Gastrocnemius medialis (tissue), 4 donors: ENCODE results near the gene COX7C. TPM values are rescaled to one million over a fixed set of nuclear protein-coding genes. Genes with fewer than 3 reads are reported as not detected.
"Not testable (repeated sequence)": the region's sequence is repeated elsewhere in the genome, so short reads cannot be mapped to it uniquely, and the experiment has no call there.

Experiments used
- ATAC-seq, 2 donors: fragments of 150-250 bp; one replicate each; pipeline ENCODE4 v1.9.1; 2016
- DNase-seq, 2 donors: peaks; one replicate each; pipeline ENCODE4 v3.0.0-alpha.2; 2019
- H3K27ac ChIP-seq, 4 donors: fragments of 200-600 bp; sonication (generic); 1 replicate in 1 of 4; 2 replicates in 3 of 4; pipeline ENCODE4 v1.5.1; 2016 to 2018; ENCODE audit warnings: mild to moderate bottlenecking in 2 of 4, moderate library complexity in 1 of 4
- H3K27me3 ChIP-seq, 3 donors: fragments of 200-600 bp; sonication (generic) in 2 of 3; 1 replicate in 1 of 3; 2 replicates in 2 of 3; pipeline versions ENCODE4 v1.5.1 to v1.6.0; 2016 to 2019; ENCODE audit warnings: mild to moderate bottlenecking in 1 of 3, moderate library complexity in 1 of 3
- H3K36me3 ChIP-seq, 2 donors: fragments of 200-600 bp; sonication (generic) in 1 of 2; one replicate each; pipeline ENCODE4 v1.5.1; 2017 to 2018
- H3K4me1 ChIP-seq, 2 donors: fragments of 200-600 bp; sonication (generic) in 1 of 2; one replicate each; pipeline ENCODE4 v1.5.1; 2016 to 2017; ENCODE audit warnings: mild to moderate bottlenecking in 2 of 2
- H3K4me3 ChIP-seq, 4 donors: fragments of 200-600 bp; sonication (generic) in 3 of 4; 1 replicate in 1 of 4; 2 replicates in 3 of 4; pipeline ENCODE4 v1.5.1; 2016 to 2019; ENCODE audit warnings: mild to moderate bottlenecking in 2 of 4
- H3K9me3 ChIP-seq, 3 donors: fragments of 200-600 bp; sonication (generic) in 2 of 3; 1 replicate in 1 of 3; 2 replicates in 2 of 3; pipeline ENCODE4 v1.5.1; 2016 to 2019
- POLR2A ChIP-seq, 2 donors: fragments of 450-650 bp; IDR thresholded peaks; one replicate each; pipeline ENCODE4 v1.6.1; 2017; ENCODE audit warnings: antibody characterized with exemption in 2 of 2, mild to moderate bottlenecking in 2 of 2, moderate library complexity in 2 of 2
- in situ Hi-C, 4 donors: fragments of 200-750 bp; cut with MboI; loops; one replicate each; pipeline versions ENCODE4 v1.15.0 to v1.8.0; 2017; ENCODE audit warnings: low sequenced_read_pairs in 4 of 4
- intact Hi-C: fragments of 100-400 bp; cut with DNase I; formaldehyde crosslinking; loops from one replicate; pipeline ENCODE4 v1.15.1; 2023; ENCODE audit warnings: low total_unique reads
- total RNA-seq, 4 donors: library from RNA; depleted of rRNA; stranded (reverse); fragments of >200 nt; gene quantifications; one replicate each; pipeline versions ENCODE4 v1.1.0 to v1.2.3, GENCODE V29; 2016
- TF ChIP-seq, protein P1 (sequence below), 5 experiments: fragments of 450-650 bp in 3 of 5; fragments of 200-600 bp in 2 of 5; sonication (generic) in 2 of 5; IDR thresholded peaks in 4 of 5; conservative IDR thresholded peaks in 1 of 5; 1 replicate in 4 of 5; 2 replicates in 1 of 5; pipeline ENCODE4 v1.5.1; 2016 to 2019; ENCODE audit warnings: antibody characterized with exemption in 5 of 5, mild to moderate bottlenecking in 3 of 5, moderate library complexity in 3 of 5

The COX7C gene
- total RNA-seq, 4 donors from 2014 or later, result 728 to 902 (median 817) TPM

GRCh38 chr5:86640998-86641397 lies 23.3 kb downstream of the COX7C start:
- no peak for TF ChIP-seq POLR2A (IDR thresholded peaks at IDR 0.05)
- TF ChIP-seq, protein P1, sequence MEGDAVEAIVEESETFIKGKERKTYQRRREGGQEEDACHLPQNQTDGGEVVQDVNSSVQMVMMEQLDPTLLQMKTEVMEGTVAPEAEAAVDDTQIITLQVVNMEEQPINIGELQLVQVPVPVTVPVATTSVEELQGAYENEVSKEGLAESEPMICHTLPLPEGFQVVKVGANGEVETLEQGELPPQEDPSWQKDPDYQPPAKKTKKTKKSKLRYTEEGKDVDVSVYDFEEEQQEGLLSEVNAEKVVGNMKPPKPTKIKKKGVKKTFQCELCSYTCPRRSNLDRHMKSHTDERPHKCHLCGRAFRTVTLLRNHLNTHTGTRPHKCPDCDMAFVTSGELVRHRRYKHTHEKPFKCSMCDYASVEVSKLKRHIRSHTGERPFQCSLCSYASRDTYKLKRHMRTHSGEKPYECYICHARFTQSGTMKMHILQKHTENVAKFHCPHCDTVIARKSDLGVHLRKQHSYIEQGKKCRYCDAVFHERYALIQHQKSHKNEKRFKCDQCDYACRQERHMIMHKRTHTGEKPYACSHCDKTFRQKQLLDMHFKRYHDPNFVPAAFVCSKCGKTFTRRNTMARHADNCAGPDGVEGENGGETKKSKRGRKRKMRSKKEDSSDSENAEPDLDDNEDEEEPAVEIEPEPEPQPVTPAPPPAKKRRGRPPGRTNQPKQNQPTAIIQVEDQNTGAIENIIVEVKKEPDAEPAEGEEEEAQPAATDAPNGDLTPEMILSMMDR (IDR thresholded peaks at IDR 0.05 in 4 of 5, conservative IDR thresholded peaks at IDR 0.05 in 1 of 5), result no peak
- Histone ChIP-seq H3K27ac (no peak overlapping the region), H3K4me3 (no peak overlapping the region), H3K27me3 (no peaks in the 10 kb centered on the region), H3K4me1 (no peaks in the 10 kb centered on the region), H3K36me3 (no peaks in the 10 kb centered on the region), H3K9me3 (no peaks in the 10 kb centered on the region)
- ATAC-seq (no peak), DNase-seq (no peak)
- intact Hi-C loops, result no loop called here
- in situ Hi-C loops, result no loop called here

GRCh38 chr5:86644843-86645242 lies 27.1 kb downstream of the COX7C start:
- intact Hi-C loops, result no loop called here
- Histone ChIP-seq H3K27me3 (no peaks in the 10 kb centered on the region), H3K36me3 (no peaks in the 10 kb centered on the region), H3K4me3 (no peak overlapping the region), H3K27ac (no peak overlapping the region), H3K9me3 (no peaks in the 10 kb centered on the region), H3K4me1 (no peaks in the 10 kb centered on the region)
- ATAC-seq (no peak), DNase-seq (no peak)
- in situ Hi-C loops, result no loop called here
- no peak for TF ChIP-seq POLR2A (IDR thresholded peaks at IDR 0.05)
- TF ChIP-seq, protein P1 (IDR thresholded peaks at IDR 0.05 in 4 of 5, conservative IDR thresholded peaks at IDR 0.05 in 1 of 5), result no peak

DNA sequence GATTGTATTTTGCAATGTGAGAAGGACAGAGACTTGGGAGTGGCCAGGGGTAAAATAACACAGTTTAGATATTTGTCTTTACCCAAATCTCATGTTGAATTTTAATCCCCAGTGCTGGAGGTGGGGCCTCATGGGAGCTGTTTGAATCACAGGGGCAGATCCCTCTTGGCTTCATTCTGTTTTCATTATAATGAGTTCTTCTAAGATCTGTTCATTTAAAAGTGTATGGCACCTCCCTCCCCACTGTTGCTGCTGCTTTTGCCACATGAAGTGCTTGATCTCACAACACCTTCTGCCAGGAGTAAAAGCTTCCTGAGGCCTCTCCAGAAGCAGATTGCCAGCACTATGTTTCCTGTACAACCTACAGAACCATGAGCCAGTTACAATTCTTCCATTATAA lies 28.1 kb downstream of the COX7C start:
- in situ Hi-C loops, result no loop called here
- DNase-seq, result no peak
- Histone ChIP-seq H3K4me1 (no peaks in the 10 kb centered on the region), H3K9me3 (no peaks in the 10 kb centered on the region), H3K36me3 (no peaks in the 10 kb centered on the region), H3K4me3 (no peak overlapping the region), H3K27ac (no peak overlapping the region), H3K27me3 (no peaks in the 10 kb centered on the region)
- no peak for TF ChIP-seq POLR2A (IDR thresholded peaks at IDR 0.05)
- TF ChIP-seq, protein P1 (IDR thresholded peaks at IDR 0.05 in 4 of 5, conservative IDR thresholded peaks at IDR 0.05 in 1 of 5), result no peak
- no peak for ATAC-seq
- intact Hi-C loops, result no loop called here

DNA sequence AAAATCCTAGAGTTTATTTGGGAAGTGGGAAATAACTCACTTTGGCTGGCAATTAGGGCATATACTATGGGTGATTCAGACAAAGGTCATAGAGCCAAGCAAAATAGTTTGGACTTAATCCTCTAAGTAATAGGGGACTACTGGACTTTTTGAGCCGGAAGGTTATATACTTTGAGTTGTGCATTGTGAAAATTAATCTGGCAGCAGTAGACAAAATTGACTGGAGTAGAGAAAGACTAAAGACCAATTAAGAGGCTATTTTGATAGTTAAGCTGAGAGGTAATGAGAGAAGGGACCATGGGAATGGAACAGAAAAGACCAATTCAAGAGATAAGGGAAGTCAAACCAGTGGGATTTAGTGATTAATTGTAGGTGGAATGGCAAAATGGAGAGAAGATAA lies 28.9 kb downstream of the COX7C start:
- Histone ChIP-seq H3K27ac (no peak overlapping the region), H3K27me3 (no peaks in the 10 kb centered on the region), H3K9me3 (no peaks in the 10 kb centered on the region), H3K4me3 (no peak overlapping the region), H3K4me1 (no peaks in the 10 kb centered on the region), H3K36me3 (no peaks in the 10 kb centered on the region)
- DNase-seq, result no peak
- TF ChIP-seq POLR2A (IDR thresholded peaks at IDR 0.05), result no peak
- TF ChIP-seq, protein P1 (IDR thresholded peaks at IDR 0.05 in 4 of 5, conservative IDR thresholded peaks at IDR 0.05 in 1 of 5), result no peak
- intact Hi-C loops, result no loop called here
- ATAC-seq, result no peak
- in situ Hi-C loops, result no loop called here

- H3K4me3 ChIP-seq, result no peak overlapping the region
- no peaks in the 10 kb centered on the region for H3K9me3 ChIP-seq
- no peak overlapping the region for H3K27ac ChIP-seq
- DNase-seq, result no peak
- no peak for ATAC-seq
- no peaks in the 10 kb centered on the region for H3K27me3 ChIP-seq
- intact Hi-C loops (no loop called here), in situ Hi-C loops (no loop called here)
- no peaks in the 10 kb centered on the region for H3K4me1 ChIP-seq
- TF ChIP-seq POLR2A (IDR thresholded peaks at IDR 0.05), result no peak
- H3K36me3 ChIP-seq, result no peaks in the 10 kb centered on the region
These were observed 32.2 kb downstream of the COX7C start for GRCh38 chr5:86649832-86650505.

DNA sequence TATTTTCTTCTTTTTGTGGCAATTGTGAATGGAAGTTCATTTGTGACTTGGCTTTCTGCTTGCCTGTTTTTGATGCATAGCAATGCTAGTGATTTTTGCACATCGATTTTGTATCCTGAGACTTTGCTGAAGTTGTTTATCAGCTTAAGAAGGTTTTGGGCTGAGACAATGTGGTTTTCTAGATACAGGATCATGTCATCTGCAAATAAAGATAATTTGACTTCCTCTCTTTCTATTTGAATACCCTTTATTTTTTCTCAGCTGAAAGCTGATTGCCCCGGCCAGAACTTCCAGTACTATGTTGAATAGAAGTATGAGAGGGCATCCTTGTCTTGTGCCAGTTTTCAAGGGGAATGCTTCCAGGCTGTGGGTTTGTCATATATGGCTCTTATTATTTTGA lies 43.0 kb downstream of the COX7C start:
- DNase-seq, H3K4me1 ChIP-seq, ATAC-seq, H3K9me3 ChIP-seq, H3K4me3 ChIP-seq, H3K27ac ChIP-seq, intact Hi-C loops, H3K36me3 ChIP-seq, in situ Hi-C loops, H3K27me3 ChIP-seq: not testable (repeated sequence)
